Activated CD8-positive, alpha-beta memory T cell treated with anti-CD3 and anti-CD28 coated beads for 48 hours (primary cell): Measurements from ENCODE around the gene SELENOW.
"Not testable (repeated sequence)": the region's sequence is repeated elsewhere in the genome, so short reads cannot be mapped to it uniquely, and the experiment has no call there.

Source experiments
- DNase-seq, 3 experiments: peaks; one replicate each; pipeline ENCODE4 v3.0.0-alpha.2; 2020; ENCODE audit warnings: low read depth in 2 of 3, low spot score in 2 of 3

Gene SELENOW

GRCh38 chr19:47756627-47756929, 21.9 kb upstream of the SELENOW start:
- no peak for DNase-seq

GRCh38 chr19:47756953-47757608, 21.4 kb upstream of the SELENOW start:
- no peak for DNase-seq

GRCh38 chr19:47757617-47758442, 20.7 kb upstream of the SELENOW start:
- no peak for DNase-seq

GRCh38 chr19:47758443-47758804, 20.1 kb upstream of the SELENOW start:
- DNase-seq = no peak

GRCh38 chr19:47760632-47760999, 17.9 kb upstream of the SELENOW start:
- DNase-seq = no peak

- no peak for DNase-seq
Measured at GRCh38 chr19:47761566-47761965, 16.9 kb upstream of the SELENOW start.

GRCh38 chr19:47762151-47762550, 16.4 kb upstream of the SELENOW start:
- no peak for DNase-seq

- DNase-seq = no peak
Measured at GRCh38 chr19:47762615-47763308, 15.7 kb upstream of the SELENOW start.

GRCh38 chr19:47764705-47765104, 13.8 kb upstream of the SELENOW start:
- DNase-seq = not testable (repeated sequence)

GRCh38 chr19:47765523-47766358, 12.8 kb upstream of the SELENOW start:
- DNase-seq = no peak

GRCh38 chr19:47766359-47766620, 12.2 kb upstream of the SELENOW start:
- no peak for DNase-seq

GRCh38 chr19:47766670-47767069, 11.8 kb upstream of the SELENOW start:
- DNase-seq = no peak

GRCh38 chr19:47767349-47767748, 11.2 kb upstream of the SELENOW start:
- DNase-seq = no peak

GRCh38 chr19:47768604-47769003, 9.9 kb upstream of the SELENOW start:
- no peak for DNase-seq

- no peak for DNase-seq
Measured at GRCh38 chr19:47769534-47769933, 9.0 kb upstream of the SELENOW start.

GRCh38 chr19:47771291-47771690, 7.2 kb upstream of the SELENOW start:
- DNase-seq = not testable (repeated sequence)

GRCh38 chr19:47776568-47776967, 1.9 kb upstream of the SELENOW start:
- no peak for DNase-seq

- not testable (repeated sequence) for DNase-seq
Measured at GRCh38 chr19:47777245-47778048, 1.1 kb upstream of the SELENOW start.

- no peak for DNase-seq
Measured at GRCh38 chr19:47778954-47779351, 450 bp downstream of the SELENOW start.

- no peak for DNase-seq
Measured at GRCh38 chr19:47779524-47780214, 1.2 kb downstream of the SELENOW start.
